GM13976 (cell line): ENCODE data around the gene S100A9.

Experiments
- DNase-seq: peaks from one replicate; pipeline ENCODE4 v3.0.0; 2012; ENCODE audit warnings: low spot score
- in situ Hi-C: fragments of 300-500 bp; cut with MboI; formaldehyde crosslinking; loops from one replicate; pipeline ENCODE4 v1.12.0; 2022; ENCODE audit warnings: low sequenced_read_pairs, mixed read lengths, inconsistent platforms; ENCODE audit not compliant: unreplicated experiment
- TF ChIP-seq, protein P1 (sequence below): IDR thresholded peaks from 2 replicates; pipeline ENCODE4 v1.5.1; 2012; ENCODE audit warnings: borderline replicate concordance, mild to moderate bottlenecking; ENCODE audit not compliant: insufficient read depth; ENCODE audit errors: extremely low read depth, missing control alignments, control extremely low read depth

Gene S100A9

DNA sequence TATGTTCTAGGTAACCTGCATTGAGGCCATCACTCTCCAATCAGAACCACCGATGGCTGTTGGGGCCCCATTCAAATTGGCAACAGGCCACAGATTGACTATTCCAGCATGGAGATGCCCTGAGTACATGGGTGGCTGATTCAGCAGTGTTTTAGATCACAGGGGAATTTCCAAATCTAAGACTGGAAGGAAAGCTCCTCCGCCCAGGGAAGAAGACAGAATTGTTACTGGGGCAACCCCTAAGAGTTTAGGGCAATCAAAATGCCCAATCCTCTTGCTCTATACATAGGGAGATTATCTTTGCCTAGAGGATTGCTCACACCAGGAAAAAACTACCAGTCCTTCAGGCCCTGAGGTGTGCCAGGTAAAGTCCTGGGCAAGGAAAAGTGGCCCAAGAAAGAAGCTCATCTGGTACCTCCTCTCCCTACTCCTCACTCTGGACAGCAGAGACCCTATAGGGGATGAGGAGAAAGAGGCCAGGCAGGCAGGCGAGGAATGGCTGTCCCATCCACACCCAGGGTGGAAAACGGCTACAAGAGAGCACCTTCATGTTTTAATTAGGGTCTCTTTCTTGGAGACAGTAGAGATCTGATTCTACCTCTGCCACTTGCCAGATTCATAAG lies 27.4 kb downstream of the S100A9 start:
- in situ Hi-C loops, result no loop called here
- no peak for DNase-seq
- TF ChIP-seq, protein P1, sequence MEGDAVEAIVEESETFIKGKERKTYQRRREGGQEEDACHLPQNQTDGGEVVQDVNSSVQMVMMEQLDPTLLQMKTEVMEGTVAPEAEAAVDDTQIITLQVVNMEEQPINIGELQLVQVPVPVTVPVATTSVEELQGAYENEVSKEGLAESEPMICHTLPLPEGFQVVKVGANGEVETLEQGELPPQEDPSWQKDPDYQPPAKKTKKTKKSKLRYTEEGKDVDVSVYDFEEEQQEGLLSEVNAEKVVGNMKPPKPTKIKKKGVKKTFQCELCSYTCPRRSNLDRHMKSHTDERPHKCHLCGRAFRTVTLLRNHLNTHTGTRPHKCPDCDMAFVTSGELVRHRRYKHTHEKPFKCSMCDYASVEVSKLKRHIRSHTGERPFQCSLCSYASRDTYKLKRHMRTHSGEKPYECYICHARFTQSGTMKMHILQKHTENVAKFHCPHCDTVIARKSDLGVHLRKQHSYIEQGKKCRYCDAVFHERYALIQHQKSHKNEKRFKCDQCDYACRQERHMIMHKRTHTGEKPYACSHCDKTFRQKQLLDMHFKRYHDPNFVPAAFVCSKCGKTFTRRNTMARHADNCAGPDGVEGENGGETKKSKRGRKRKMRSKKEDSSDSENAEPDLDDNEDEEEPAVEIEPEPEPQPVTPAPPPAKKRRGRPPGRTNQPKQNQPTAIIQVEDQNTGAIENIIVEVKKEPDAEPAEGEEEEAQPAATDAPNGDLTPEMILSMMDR, result no peak

DNA sequence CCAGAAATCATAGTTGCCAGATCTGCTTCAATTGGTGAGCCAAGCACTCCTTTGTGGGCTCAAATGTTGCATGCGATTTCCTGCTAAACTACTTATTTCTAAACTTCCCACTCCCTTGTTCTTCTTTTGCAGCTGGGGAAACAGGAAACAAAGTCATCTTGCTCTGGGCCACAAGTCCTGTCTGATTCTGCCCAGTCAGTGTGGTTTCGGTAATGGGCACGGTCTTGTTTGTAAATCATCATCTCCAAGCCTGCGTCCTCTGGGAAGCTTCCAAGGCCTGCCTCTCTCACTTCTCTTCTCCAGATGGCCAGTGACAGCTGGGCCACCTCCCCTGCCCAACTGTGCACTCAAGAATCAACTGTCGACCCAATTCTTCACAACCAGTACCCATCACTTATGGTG lies 28.8 kb downstream of the S100A9 start:
- in situ Hi-C loops, result no loop called here
- DNase-seq, result no peak
- TF ChIP-seq, protein P1, result no peak

DNA sequence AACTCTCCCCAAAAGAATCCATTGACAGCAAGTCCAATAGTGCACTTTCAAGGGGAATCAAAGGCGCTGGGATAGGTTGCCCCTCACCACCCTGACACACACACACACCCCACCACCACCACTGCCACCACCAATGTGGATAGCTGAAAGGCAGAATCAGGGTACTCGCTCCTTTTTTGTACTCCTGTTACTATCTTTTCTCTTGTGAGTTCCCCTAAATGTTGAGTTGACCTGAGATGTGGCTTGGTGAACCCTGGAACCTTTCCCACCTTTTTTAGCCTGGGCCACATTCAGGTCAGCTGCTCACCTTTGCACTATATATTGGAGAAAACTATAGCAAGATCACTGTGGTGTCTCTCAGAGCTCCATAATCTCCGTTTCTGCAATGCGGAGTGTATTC lies 29.3 kb downstream of the S100A9 start:
- in situ Hi-C loops, result no loop called here

DNA sequence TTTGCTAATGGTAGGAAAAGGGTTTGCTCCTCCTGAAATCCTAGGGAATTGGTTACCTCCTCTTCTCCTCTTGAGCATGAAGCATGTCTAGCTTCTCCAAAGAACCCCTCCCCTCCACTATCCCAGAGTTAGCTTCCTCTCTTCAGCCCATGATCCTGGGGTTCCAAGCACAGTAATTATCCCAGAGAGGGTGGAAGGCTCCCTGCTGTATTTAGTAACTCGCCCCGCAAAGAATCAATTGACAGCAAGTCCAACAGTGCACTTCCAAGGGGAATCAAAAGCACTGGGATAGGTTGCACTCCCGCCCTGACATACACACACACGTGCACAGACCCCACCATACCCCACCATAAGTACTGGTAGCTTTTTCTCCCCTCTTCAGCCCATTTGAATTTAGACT lies 30.1 kb downstream of the S100A9 start:
- TF ChIP-seq, protein P1, result no peak
- DNase-seq, result no peak
- in situ Hi-C loops, result no loop called here

More for the DNA sequence above, 29.3 kb downstream of the S100A9 start:
- TF ChIP-seq, protein P1, result no peak
- no peak for DNase-seq

DNA sequence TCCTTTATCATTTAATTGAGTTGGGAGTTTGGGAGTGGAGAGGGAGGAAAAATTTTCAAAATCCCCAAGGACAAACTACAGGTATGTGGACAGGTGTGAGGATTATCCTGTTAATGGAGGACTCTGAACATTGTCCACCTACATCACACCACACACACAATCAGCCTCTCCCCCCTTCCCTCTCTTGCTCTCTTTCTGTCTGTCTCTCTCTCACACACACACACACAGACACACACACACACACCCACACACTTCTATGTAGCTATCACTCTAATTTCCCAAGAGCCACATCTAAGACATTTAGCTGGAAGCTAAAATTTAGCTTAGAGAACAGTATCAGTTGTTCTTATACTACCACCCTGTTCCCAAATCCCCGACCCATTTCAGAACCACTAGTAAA lies 31.7 kb downstream of the S100A9 start:
- DNase-seq, result no peak
- TF ChIP-seq, protein P1, result no peak
- in situ Hi-C loops, result no loop called here

DNA sequence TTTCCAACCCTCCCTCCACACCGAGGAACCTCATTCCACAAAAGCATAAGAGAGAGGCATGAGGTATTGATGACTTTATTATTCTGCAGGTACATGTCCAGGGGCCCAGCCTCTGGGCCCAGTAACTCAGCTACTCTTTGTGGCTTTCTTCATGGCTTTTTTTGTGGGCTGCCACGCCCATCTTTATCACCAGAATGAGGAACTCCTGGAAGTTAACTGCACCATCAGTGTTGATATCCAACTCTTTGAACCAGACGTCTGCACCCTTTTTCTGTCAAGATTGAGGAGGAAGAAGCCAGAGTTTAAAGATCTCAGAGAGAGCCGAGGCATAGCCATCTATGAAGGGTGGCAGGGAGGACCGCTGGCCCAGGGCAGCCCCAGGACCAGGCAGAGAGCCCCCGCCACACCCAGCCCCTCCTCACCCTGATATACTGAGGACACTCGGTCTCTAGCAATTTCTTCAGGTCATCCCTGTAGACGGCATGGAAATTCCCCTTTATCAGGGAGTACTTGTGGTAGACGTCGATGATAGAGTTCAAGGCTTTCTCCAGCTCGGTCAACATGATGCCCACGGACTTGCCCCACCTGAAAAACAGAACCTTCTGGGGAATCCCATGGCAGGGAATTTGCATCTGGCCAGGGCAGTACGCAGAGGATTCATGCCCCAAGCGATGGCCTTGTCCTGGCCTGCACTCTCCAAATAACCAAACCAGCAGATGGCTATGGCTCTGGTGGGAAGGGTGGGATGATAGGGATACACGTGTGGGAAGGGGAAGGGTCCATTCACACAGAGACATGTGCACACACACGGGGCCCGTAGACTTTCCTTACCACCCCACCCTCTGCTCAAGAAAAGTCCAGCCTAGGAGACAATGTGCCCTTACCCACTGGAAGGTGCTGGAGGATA lies 32.6 kb downstream of the S100A9 start:
- in situ Hi-C loops, result no loop called here
- TF ChIP-seq, protein P1, result no peak
- no peak for DNase-seq
